GM18508 (cell line): ENCODE results near the gene CENPU.
"Not testable (repeated sequence)": the region's sequence is repeated elsewhere in the genome, so short reads cannot be mapped to it uniquely, and the experiment has no call there.

Experiments used
- ATAC-seq: cut with Tn5 transposase; IDR thresholded peaks from one replicate; pipeline ENCODE4 v1.9.1; 2021; ENCODE audit warnings: moderate number of reproducible peaks; ENCODE audit not compliant: insufficient read depth, unreplicated experiment

The CENPU gene, protein sequence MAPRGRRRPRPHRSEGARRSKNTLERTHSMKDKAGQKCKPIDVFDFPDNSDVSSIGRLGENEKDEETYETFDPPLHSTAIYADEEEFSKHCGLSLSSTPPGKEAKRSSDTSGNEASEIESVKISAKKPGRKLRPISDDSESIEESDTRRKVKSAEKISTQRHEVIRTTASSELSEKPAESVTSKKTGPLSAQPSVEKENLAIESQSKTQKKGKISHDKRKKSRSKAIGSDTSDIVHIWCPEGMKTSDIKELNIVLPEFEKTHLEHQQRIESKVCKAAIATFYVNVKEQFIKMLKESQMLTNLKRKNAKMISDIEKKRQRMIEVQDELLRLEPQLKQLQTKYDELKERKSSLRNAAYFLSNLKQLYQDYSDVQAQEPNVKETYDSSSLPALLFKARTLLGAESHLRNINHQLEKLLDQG

DNA sequence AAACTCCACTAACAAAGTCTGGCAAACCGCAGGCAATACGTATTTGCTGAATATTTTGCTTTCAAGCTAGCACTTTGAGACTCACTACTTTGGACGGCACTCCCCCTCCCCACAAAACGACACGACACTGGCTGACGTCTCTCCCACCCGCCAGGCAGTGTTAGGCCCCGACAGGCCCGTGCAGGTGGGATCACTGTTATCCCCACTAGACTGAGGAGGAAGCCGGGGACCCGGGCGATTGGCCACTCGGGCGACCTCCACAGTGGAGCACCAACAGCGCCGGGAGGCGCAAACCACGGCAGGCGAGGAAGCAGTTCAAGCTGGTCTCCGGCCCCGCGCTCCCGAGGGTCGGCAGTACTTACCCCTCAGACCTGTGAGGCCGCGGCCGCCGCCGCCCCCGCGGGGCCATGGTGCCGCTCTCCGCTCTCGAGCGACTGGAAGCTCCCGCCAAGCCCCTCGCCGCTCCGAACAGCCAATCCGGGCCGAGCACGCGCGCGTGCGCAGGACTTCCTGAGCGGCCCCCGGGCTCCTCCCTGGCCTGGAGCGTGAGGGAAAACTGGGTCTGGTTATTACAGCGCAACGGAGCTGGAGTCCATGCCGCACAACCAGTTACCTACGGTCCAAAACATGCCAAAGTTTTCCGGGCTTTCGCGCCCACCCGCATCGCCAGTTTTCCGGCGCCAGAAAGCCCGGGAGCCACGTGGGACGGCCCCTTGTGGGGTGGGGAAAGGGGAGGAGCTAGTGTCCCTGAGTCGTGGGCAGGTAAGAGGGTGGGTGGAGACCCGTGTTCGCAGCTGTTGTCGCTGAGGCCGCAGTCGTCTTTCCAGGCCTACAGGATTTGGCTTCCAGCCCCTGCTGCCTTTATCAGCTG lies at the start of gene CENPU:
TSS of gene CENPU (minus strand) at position 443 of the 871 bp plus-strand sequence. CDS start at position 409, 34 bp downstream.
- ATAC-seq = peak; percentile 93

DNA sequence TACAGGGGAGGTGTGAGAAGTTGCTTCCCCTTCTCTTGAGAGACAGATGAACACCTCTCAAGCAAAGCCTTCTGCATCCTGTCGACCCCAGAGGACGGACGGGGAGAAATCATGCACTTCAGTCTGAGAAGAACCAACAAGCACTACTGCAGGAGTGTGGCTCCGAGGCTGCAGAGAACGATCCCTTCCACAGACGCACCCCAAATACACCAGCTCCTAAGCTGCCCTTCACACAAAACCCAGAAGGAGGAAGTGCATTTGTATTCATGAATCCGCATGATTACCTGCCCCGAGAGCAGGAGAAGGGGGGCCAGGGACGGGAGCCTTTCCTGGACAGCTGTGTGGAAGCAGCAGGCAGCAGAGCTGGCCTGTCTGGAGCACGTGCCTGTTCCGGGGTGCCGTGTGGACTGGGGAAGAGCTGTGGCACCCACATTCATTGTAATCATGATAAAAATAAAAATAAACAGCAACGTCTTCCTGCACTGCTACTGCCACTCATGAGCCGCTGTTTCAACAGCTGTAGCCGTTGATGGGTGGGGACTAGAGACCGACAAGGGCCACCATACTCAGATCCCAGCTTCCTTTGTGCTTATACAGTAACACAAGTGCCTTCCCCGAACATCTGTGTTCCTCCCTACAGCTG lies 49.0 kb upstream of the CENPU start:
- ATAC-seq = no peak

- ATAC-seq = not testable (repeated sequence)
These were observed 45.3 kb upstream of the CENPU start for GRCh38 chr4:184779160-184779559.

DNA sequence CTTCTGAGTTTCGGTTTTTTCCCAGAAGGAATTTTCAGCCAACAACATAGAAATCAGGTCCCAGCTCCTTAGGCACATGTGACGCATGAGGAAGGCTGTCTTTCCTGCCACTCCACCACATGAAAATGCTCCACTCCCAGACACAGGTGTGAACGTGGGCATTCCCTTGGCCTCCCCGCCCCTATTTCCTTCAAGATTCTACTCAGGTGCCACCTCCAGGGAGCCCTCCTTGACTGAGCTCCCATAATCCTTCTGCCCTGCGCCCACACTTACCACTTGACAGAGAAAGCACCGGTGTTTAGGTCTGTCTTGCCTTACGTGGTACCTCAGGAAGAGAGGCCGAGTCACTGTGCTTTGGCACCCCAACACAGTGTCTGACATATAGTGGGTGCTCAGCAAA lies 44.4 kb upstream of the CENPU start:
- no peak for ATAC-seq

DNA sequence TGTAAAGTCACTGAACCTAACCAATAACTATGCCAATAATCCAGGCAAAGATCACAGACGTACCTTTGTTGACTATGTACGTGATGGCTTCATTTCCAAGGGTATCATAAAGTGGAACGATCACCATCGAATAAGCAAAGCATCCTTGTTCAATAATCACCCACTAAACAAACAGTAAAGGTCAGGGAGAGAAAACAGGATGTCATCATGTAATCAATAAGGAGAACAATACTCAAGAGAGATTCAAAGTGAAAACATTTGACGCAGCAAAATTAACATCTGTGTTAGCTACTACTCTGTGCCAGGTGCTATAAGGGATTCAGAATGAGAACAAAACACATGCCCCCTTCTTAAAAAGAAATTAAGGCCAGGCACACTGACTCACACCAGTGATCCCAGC lies 42.9 kb upstream of the CENPU start:
- ATAC-seq = no peak

DNA sequence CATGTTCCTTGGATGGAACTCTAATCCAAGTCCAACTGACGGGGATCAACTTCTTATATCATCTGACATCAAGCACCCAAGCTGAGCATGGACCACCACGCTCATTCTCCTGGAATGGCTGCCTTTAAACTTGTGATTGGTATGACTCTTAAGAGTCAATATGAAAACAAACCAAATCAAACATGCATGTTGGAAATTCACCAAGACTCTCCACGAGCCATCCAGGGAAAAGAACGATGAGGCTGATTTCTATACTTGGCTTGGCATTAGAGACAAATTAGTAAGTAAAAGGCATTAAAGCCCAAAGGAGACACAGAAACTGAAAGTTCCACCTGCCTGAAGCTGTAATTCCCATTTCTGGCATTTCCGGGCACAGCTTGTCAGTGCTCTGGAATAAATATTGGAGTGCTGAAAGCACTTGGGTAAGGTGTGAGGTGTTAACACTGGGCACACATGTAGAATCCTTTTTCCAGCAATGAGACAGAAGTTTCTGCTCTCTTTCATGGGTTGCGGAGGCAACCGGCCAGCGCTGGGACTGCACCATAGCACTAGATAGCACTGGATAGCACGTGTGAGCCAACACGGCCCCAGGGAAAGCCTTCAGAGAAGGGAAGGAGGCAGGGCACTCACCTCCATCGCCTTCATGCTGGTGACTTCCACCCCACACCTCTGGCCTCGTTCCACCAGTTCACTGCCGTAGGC lies 42.1 kb upstream of the CENPU start:
- no peak for ATAC-seq

DNA sequence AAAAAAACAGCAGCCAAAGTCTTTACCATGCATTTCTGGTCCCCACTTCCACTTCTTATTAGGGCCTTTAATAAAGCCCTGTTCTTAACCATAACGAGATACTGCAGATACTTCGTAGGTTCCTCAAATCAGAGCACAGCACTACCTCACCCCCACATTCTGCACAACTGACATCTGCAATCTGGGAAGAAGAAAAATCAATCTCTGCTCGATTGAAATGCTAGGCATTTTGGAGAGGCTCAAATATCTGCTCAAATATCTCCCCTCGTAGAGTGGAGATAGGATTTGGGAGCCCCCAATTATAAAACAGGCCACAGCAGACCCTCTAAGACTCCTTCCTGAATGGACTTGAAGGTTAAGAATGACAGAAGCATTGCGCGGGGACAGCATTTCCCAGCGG lies 40.3 kb upstream of the CENPU start:
- no peak for ATAC-seq

GRCh38 chr4:184771416-184771815 lies 37.5 kb upstream of the CENPU start:
- no peak for ATAC-seq

DNA sequence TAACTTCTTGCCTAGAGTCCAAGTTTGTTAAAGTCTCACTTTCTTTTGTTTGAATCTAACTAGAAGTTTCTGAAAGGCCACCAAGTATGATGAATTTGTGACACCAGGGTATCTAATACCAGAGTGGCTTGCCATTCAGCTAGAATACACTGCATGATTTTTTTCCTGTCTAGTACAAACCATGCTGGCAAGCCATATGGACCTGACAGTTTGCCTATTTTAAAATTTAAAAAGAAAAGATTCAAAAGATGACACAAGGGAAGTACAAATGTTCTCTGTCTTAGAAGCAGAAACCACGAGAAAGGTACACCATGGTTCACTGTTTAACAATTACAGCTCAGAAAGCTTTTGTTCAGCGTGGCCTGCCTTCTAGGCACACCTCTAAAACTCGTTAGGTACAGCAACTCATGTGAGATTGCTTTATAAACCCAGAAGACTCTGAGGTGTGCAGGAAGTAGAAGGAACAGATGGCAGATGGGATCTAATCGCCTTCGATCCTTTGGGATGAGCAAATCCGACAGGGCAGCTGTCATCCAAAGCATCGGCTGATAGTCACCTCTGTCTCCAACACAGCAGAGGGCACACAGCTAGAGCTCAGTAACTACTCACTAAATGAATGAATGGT lies 35.4 kb upstream of the CENPU start:
- ATAC-seq = no peak

DNA sequence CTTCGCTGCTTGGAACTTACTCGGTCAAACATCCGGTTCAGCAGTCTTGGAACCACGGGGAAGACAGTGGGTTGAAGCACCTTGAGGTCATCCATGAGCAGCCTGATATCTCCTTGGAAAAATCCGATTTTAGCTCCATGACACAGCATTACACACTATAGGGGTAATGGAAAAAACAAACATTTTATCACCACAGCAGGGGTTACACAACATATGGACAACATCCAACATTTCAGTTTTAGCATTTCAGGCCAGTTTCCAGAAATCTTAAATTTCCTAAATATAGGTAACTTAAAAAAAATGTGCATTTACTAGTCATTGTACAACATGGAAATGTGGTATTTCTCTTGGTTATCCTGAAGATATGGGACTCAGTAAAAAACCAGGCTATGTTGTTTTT lies 34.4 kb upstream of the CENPU start:
- ATAC-seq = no peak

- ATAC-seq = no peak
These were observed 32.5 kb upstream of the CENPU start for GRCh38 chr4:184766446-184766845.

- ATAC-seq = no peak
These were observed 31.8 kb upstream of the CENPU start for GRCh38 chr4:184765473-184766340.

- no peak for ATAC-seq
These were observed 30.7 kb upstream of the CENPU start for GRCh38 chr4:184764601-184765000.

DNA sequence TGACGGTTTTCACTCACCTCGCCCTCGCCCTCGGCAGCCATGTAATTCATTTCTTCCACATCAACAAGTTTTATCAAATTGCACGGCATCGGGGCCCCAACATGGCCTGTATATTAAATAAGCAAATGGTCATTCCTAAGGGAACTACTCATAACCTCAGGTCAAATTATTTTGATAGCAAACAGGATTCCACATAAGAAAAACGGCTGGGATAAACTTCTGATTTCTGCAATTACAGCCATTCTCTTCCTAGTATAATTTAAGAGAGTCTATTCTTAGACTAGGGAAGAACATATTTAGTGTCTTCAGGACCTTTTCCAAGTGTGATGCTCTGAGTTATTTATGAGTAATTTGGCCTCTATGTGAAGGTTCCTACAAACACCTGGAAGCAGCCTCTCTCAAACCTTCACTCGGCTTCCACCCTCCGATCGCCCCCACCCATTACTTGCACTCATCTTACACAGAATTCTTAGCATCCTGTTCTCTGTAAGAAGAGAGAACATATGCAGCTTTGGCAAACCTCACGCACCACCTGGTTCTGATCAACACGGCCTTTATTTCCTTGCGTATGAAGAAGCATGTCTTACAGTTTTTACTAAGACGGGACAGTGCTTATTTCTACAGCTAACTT lies 29.4 kb upstream of the CENPU start:
- no peak for ATAC-seq

GRCh38 chr4:184762100-184762499 lies 28.2 kb upstream of the CENPU start:
- no peak for ATAC-seq

GRCh38 chr4:184760681-184761080 lies 26.8 kb upstream of the CENPU start:
- no peak for ATAC-seq

DNA sequence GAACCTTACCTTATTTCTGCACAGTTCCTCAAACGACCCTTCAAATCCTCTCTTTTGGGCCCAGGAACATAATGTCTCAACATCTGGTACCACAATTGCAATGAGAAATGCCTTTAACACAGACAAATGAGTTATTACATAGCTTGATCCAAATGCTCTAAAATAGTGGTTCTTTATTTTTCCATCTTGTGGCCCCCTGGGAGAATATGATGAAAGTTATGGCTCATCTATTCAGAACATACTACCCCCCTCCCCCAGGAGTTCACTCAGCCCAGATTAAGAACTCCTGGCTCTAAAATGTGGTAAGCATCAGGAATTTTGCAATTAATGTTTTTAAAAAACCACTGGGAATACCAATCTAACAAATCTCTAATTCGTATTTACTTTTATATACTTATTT lies 23.9 kb upstream of the CENPU start:
- no peak for ATAC-seq

DNA sequence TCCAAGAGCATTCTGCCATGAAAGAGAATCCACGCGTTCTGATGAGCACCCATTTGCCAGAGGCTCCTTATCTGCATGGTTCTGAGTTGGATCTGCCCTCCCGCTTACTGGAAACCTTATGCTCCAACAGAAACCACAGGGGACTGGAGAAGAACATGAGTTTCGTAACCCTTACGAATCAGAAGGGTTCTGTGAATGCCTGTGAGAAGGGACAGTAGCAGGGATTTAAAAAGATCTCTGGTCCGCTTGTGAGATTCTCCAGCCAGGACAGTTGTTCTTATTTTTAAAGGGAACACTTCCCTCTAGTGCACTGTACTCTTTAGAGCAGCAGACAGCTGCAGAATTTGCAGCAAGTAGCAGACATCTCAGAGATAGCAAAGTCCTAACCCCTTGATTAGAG lies 22.5 kb upstream of the CENPU start:
- ATAC-seq = no peak

DNA sequence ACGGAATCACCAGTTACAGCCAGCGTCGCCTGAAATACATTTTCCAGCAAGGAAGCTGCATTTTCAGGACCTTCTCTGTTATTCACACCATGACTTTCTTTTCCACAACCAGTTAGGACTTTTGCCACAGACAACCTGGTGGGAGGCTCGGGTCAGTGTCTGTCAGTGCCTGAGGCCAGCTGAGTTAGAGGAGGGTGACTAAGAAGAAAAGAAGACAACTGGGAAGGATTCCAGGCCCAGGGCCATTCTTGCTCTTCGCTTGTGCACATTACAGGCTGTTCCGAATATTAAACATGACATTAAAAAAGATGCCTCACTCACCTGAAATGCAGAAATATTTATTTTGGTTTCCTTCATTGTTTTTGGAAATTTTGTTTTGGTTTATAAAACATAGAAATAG lies 21.4 kb upstream of the CENPU start:
- no peak for ATAC-seq
